Neural cell (in vitro differentiated cells): ENCODE data around the gene PPY. TPM values are rescaled to one million over a fixed set of nuclear protein-coding genes. Genes with fewer than 3 reads are reported as not detected.

Experiments
- H2AFZ ChIP-seq: fragments of 200-600, 300-800 bp; sonication (generic), shearing (Covaris generic); 2 replicates; pipeline ENCODE4 v1.6.0; 2014; ENCODE audit warnings: low read depth, mild to moderate bottlenecking, antibody characterized with exemption, low read length, moderate library complexity
- H3F3A ChIP-seq: fragments of 200-600 bp; shearing (Covaris generic); 2 replicates; pipeline ENCODE4 v1.6.1; 2016; ENCODE audit warnings: mild to moderate bottlenecking, moderate library complexity, mixed read lengths, antibody characterized with exemption, low read length; ENCODE audit not compliant: insufficient read depth, poor library complexity, severe bottlenecking
- H3K27ac ChIP-seq: fragments of 200-600, 300-800 bp; sonication (generic), shearing (Covaris generic); 2 replicates; pipeline ENCODE4 v1.5.1; 2014; ENCODE audit warnings: mild to moderate bottlenecking, low read length, moderate library complexity
- H3K27me3 ChIP-seq: fragments of 300-800, 200-600 bp; sonication (generic), shearing (Covaris generic); 2 replicates; pipeline ENCODE4 v1.6.0; 2014; ENCODE audit warnings: mild to moderate bottlenecking, low read depth, low read length, moderate library complexity; ENCODE audit not compliant: insufficient read depth
- H3K36me3 ChIP-seq: fragments of 300-800, 200-600 bp; sonication (generic), shearing (Covaris generic); 2 replicates; pipeline ENCODE4 v1.5.1; 2014; ENCODE audit warnings: mild to moderate bottlenecking, antibody characterized with exemption, low read length, moderate library complexity; ENCODE audit not compliant: insufficient read depth
- H3K4me2 ChIP-seq: fragments of 300-800, 200-600 bp; sonication (generic), shearing (Covaris generic); 2 replicates; pipeline ENCODE4 v1.6.0; 2014; ENCODE audit warnings: mild to moderate bottlenecking, low read length
- H3K4me3 ChIP-seq: fragments of 300-800, 200-600 bp; sonication (generic), shearing (Covaris generic); 2 replicates; pipeline ENCODE4 v1.5.1; 2014; ENCODE audit warnings: mild to moderate bottlenecking, low read length, moderate library complexity
- H3K79me2 ChIP-seq: fragments of 200-600 bp; shearing (Covaris generic); replicated peaks from 2 replicates; pipeline ENCODE4 v1.6.0; 2014; ENCODE audit warnings: mild to moderate bottlenecking, low read length, moderate library complexity; ENCODE audit not compliant: insufficient read depth
- H3K9ac ChIP-seq: fragments of 300-800, 200-600 bp; sonication (generic), shearing (Covaris generic); 2 replicates; pipeline ENCODE4 v1.6.1; 2016; ENCODE audit warnings: mild to moderate bottlenecking, low read length, mixed read lengths
- H3K9me2 ChIP-seq: fragments of 200-600 bp; shearing (Covaris generic); 2 replicates; pipeline ENCODE4 v1.6.1; 2016; ENCODE audit warnings: mild to moderate bottlenecking, low read length, mixed read lengths; ENCODE audit not compliant: insufficient read depth
- H3K9me3 ChIP-seq: fragments of 200-600, 300-800 bp; sonication (generic), shearing (Covaris generic); 2 replicates; pipeline ENCODE4 v1.6.1; 2016; ENCODE audit warnings: mild to moderate bottlenecking, mixed run types, low read length, moderate library complexity, mixed read lengths
- H4K20me1 ChIP-seq: fragments of 200-600 bp; shearing (Covaris generic); 2 replicates; pipeline ENCODE4 v1.6.1; 2016; ENCODE audit warnings: mild to moderate bottlenecking, mixed run types; ENCODE audit not compliant: insufficient read depth
- EP300 ChIP-seq: fragments of 450-650 bp; conservative IDR thresholded peaks from 2 replicates; pipeline ENCODE4 v1.6.1; 2014; ENCODE audit warnings: antibody characterized with exemption, mild to moderate bottlenecking, moderate library complexity; ENCODE audit not compliant: poor library complexity, severe bottlenecking
- EZH2 ChIP-seq: fragments of 200-600, 300-800 bp; shearing (Covaris generic), sonication (generic); IDR thresholded peaks from 2 replicates; pipeline ENCODE4 v1.6.1; 2014; ENCODE audit warnings: antibody characterized with exemption, low read length, borderline replicate concordance, mild to moderate bottlenecking; ENCODE audit not compliant: insufficient read depth, poor library complexity, severe bottlenecking
- MXI1 ChIP-seq: fragments of 450-650 bp; conservative IDR thresholded peaks from 2 replicates; pipeline ENCODE4 v1.6.1; 2014; ENCODE audit warnings: antibody characterized with exemption, mild to moderate bottlenecking; ENCODE audit not compliant: poor library complexity, severe bottlenecking
- POLR2AphosphoS5 ChIP-seq: IDR thresholded peaks from 2 replicates; pipeline ENCODE4 v1.6.1; 2012
- RAD21 ChIP-seq: fragments of 450-650 bp; conservative IDR thresholded peaks from 2 replicates; pipeline ENCODE4 v1.6.1; 2014; ENCODE audit warnings: antibody characterized with exemption, mild to moderate bottlenecking, moderate library complexity
- SMC3 ChIP-seq: fragments of 450-650 bp; conservative IDR thresholded peaks from 2 replicates; pipeline ENCODE4 v1.6.1; 2014; ENCODE audit warnings: antibody characterized with exemption, mild to moderate bottlenecking, moderate library complexity; ENCODE audit not compliant: poor library complexity
- TAF1 ChIP-seq: IDR thresholded peaks from 2 replicates; pipeline ENCODE4 v1.6.1; 2012; ENCODE audit warnings: low read depth
- polyA plus RNA-seq: library from polyadenylated mRNA; depleted of rRNA; stranded (reverse); fragments of >200 nt; gene quantifications from 2 replicates; pipeline ENCODE4 v1.2.3, GENCODE V29; 2014
- TF ChIP-seq, protein P1 (sequence below): IDR thresholded peaks from 2 replicates; pipeline ENCODE4 v1.6.1; 2012; ENCODE audit warnings: borderline replicate concordance
- TF ChIP-seq, protein P2 (sequence below): fragments of 450-650 bp; IDR thresholded peaks from 2 replicates; pipeline ENCODE4 v1.5.1; 2014; ENCODE audit warnings: antibody characterized with exemption, mild to moderate bottlenecking, moderate library complexity; ENCODE audit not compliant: poor library complexity, severe bottlenecking

The PPY gene
- polyA plus RNA-seq, 1 donor from 2014 or later: not detected

DNA sequence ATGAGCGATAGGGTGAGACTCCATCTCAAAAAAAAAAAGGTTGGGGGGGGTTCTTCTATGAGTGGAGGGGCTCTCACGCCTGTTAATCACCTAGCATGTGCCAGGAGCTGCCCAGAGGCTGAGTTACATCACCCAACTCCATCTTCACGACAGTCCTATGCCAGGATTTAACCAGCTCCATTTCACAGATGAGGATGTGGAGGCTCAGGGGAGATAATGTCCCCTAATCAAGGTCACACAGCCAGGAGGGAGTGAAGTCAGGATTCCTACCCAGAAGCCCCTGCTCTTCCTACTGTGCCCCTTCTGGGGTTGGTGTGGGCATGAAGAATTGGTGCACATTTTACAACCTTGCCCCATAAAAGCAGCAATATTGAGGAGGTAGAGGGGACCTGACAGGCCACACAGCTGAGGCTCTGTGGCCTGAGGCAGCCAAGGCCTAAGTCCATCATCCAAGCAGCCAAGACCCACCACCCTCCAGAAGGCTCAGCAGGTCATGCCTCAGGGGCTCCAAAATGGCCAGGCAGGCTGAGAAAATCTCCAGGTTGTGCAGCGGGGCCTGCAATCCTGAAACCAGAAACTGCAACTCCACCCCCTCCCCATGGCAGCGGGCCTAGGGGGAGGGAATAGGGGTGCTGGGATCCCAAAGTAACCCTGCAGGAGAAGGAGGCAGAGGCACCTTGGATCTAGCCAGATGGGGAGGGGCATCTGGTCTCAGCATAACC, 6.9 kb downstream of the PPY start:
- H2AFZ ChIP-seq: no peak overlapping the region
- no peaks in the 10 kb centered on the region for H3K9me3 ChIP-seq
- H3K27me3 ChIP-seq: no peaks in the 10 kb centered on the region
- TF ChIP-seq EP300: no peak
- no peak for TF ChIP-seq TAF1
- TF ChIP-seq, protein P1, sequence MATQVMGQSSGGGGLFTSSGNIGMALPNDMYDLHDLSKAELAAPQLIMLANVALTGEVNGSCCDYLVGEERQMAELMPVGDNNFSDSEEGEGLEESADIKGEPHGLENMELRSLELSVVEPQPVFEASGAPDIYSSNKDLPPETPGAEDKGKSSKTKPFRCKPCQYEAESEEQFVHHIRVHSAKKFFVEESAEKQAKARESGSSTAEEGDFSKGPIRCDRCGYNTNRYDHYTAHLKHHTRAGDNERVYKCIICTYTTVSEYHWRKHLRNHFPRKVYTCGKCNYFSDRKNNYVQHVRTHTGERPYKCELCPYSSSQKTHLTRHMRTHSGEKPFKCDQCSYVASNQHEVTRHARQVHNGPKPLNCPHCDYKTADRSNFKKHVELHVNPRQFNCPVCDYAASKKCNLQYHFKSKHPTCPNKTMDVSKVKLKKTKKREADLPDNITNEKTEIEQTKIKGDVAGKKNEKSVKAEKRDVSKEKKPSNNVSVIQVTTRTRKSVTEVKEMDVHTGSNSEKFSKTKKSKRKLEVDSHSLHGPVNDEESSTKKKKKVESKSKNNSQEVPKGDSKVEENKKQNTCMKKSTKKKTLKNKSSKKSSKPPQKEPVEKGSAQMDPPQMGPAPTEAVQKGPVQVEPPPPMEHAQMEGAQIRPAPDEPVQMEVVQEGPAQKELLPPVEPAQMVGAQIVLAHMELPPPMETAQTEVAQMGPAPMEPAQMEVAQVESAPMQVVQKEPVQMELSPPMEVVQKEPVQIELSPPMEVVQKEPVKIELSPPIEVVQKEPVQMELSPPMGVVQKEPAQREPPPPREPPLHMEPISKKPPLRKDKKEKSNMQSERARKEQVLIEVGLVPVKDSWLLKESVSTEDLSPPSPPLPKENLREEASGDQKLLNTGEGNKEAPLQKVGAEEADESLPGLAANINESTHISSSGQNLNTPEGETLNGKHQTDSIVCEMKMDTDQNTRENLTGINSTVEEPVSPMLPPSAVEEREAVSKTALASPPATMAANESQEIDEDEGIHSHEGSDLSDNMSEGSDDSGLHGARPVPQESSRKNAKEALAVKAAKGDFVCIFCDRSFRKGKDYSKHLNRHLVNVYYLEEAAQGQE: no peak
- TF ChIP-seq EZH2: no peak
- TF ChIP-seq RAD21: no peak
- TF ChIP-seq MXI1: no peak
- no peak for TF ChIP-seq SMC3
- no peak for TF ChIP-seq POLR2AphosphoS5
- TF ChIP-seq, protein P2, sequence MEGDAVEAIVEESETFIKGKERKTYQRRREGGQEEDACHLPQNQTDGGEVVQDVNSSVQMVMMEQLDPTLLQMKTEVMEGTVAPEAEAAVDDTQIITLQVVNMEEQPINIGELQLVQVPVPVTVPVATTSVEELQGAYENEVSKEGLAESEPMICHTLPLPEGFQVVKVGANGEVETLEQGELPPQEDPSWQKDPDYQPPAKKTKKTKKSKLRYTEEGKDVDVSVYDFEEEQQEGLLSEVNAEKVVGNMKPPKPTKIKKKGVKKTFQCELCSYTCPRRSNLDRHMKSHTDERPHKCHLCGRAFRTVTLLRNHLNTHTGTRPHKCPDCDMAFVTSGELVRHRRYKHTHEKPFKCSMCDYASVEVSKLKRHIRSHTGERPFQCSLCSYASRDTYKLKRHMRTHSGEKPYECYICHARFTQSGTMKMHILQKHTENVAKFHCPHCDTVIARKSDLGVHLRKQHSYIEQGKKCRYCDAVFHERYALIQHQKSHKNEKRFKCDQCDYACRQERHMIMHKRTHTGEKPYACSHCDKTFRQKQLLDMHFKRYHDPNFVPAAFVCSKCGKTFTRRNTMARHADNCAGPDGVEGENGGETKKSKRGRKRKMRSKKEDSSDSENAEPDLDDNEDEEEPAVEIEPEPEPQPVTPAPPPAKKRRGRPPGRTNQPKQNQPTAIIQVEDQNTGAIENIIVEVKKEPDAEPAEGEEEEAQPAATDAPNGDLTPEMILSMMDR: no peak
- H3K27ac ChIP-seq: no peak overlapping the region
- H3K9me2 ChIP-seq: no peaks in the 10 kb centered on the region
- no peaks in the 10 kb centered on the region for H3K79me2 ChIP-seq
- H4K20me1 ChIP-seq: no peaks in the 10 kb centered on the region
- no peak overlapping the region for H3K4me2 ChIP-seq
- H3K4me3 ChIP-seq: no peak overlapping the region
- H3F3A ChIP-seq: no peaks in the 10 kb centered on the region
- no peak overlapping the region for H3K9ac ChIP-seq
- H3K36me3 ChIP-seq: no peaks in the 10 kb centered on the region

DNA sequence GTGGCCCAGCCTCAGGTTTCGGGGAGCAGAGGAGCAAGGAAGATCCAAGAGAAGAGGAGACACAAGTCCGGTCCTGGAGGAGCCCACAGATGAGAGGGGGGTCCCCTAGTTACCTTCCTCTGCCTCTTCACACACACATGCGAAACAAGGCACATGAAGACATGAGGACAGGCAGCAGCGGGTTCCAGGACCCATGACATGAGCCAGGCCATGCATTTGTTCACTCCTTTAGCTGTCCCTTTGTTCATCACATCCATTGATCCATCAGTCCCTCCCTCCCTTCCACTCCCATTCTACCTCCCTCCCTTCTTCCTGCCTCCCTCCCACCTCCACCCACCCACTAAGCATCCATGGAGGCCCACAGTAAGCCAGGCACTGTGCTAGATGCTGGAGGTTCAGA, 9.4 kb downstream of the PPY start:
- TF ChIP-seq, protein P2: no peak
- TF ChIP-seq, protein P1: no peak
- no peak for TF ChIP-seq TAF1
- TF ChIP-seq SMC3: no peak
- TF ChIP-seq EZH2: no peak
- TF ChIP-seq MXI1: no peak
- no peak for TF ChIP-seq EP300
- no peak for TF ChIP-seq RAD21
- no peak for TF ChIP-seq POLR2AphosphoS5
- Histone ChIP-seq H3K27ac (no peak overlapping the region), H4K20me1 (no peaks in the 10 kb centered on the region), H2AFZ (no peak overlapping the region), H3K9me3 (no peaks in the 10 kb centered on the region), H3K36me3 (no peaks in the 10 kb centered on the region), H3K4me3 (no peak overlapping the region), H3K4me2 (no peak overlapping the region), H3K9me2 (no peaks in the 10 kb centered on the region), H3K9ac (no peak overlapping the region), H3F3A (no peaks in the 10 kb centered on the region), H3K27me3 (peaks cover 8% of the 10 kb centered on the region), H3K79me2 (no peaks in the 10 kb centered on the region)
